ENCODE measurements around the gene DENND1A.

The DENND1A gene

GRCh38 chr9:123604861-123605260, 325.1 kb downstream of the DENND1A start:
- DNase-seq: no peak

GRCh38 chr9:123601828-123602227, 328.1 kb downstream of the DENND1A start:
- DNase-seq: no peak

- no peak for DNase-seq
These were observed 330.1 kb downstream of the DENND1A start for GRCh38 chr9:123599781-123600180.

GRCh38 chr9:123597876-123598556, 331.9 kb downstream of the DENND1A start:
- no peak for DNase-seq

- DNase-seq: no peak
These were observed 332.9 kb downstream of the DENND1A start for GRCh38 chr9:123597048-123597447.

- no peak for DNase-seq
These were observed 338.6 kb downstream of the DENND1A start for GRCh38 chr9:123591283-123591682.

- DNase-seq: no peak
These were observed 339.4 kb downstream of the DENND1A start for GRCh38 chr9:123590499-123590898.

- DNase-seq: no peak
These were observed 340.3 kb downstream of the DENND1A start for GRCh38 chr9:123589361-123590239.

- DNase-seq: no peak
These were observed 343.7 kb downstream of the DENND1A start for GRCh38 chr9:123586275-123586674.

GRCh38 chr9:123584202-123585176, 345.4 kb downstream of the DENND1A start:
- DNase-seq: no peak

- DNase-seq: no peak
These were observed 346.3 kb downstream of the DENND1A start for GRCh38 chr9:123583646-123584045.

GRCh38 chr9:123571240-123571639, 358.7 kb downstream of the DENND1A start:
- DNase-seq: no peak

- peak; percentile 8 for DNase-seq
These were observed 360.9 kb downstream of the DENND1A start for GRCh38 chr9:123568691-123569688.

GRCh38 chr9:123567013-123567412, 362.9 kb downstream of the DENND1A start:
- no peak for DNase-seq

GRCh38 chr9:123564652-123565051, 365.3 kb downstream of the DENND1A start:
- no peak for DNase-seq

GRCh38 chr9:123562844-123563346, 367.0 kb downstream of the DENND1A start:
- no peak for DNase-seq

- peak; percentile 81 for DNase-seq
These were observed 368.9 kb downstream of the DENND1A start for GRCh38 chr9:123561046-123561445.

GRCh38 chr9:123556464-123557435, 373.2 kb downstream of the DENND1A start:
- no peak for DNase-seq

GRCh38 chr9:123555646-123556045, 374.3 kb downstream of the DENND1A start:
- no peak for DNase-seq

GRCh38 chr9:123552530-123552929, 377.4 kb downstream of the DENND1A start:
- DNase-seq: no peak

Measured in COR-L47 (cell line).